Thyroid gland (tissue), 4 donors: ENCODE data around the gene ENAH. TPM values are rescaled to one million over a fixed set of nuclear protein-coding genes. Genes with fewer than 3 reads are reported as not detected.
A peak's percentile ranks its signal among the peaks of the same experiment; 100 is the strongest.

Source experiments
- DNase-seq, 2 donors: peaks; one replicate each; pipeline ENCODE4 v3.0.0-alpha.2; 2019
- H3K27ac ChIP-seq, 3 donors: fragments of 200-600 bp; sonication (generic); 1 replicate in 2 of 3; 2 replicates in 1 of 3; pipeline ENCODE4 v1.5.1; 2016 to 2019; ENCODE audit warnings: mild to moderate bottlenecking in 1 of 3, moderate library complexity in 1 of 3
- H3K27me3 ChIP-seq: fragments of 200-600 bp; sonication (generic); one replicate; pipeline ENCODE4 v1.5.1; 2019
- H3K36me3 ChIP-seq, 2 donors: fragments of 200-600 bp; sonication (generic); one replicate each; pipeline ENCODE4 v1.5.1; 2016 to 2019
- H3K4me1 ChIP-seq, 2 donors: fragments of 200-600 bp; sonication (generic); one replicate each; pipeline ENCODE4 v1.5.1; 2017 to 2019
- H3K4me3 ChIP-seq, 3 donors: fragments of 200-600 bp; sonication (generic); replicated peaks in 1 of 3; 1 replicate in 2 of 3; 2 replicates in 1 of 3; pipeline ENCODE4 v1.5.1; 2016; ENCODE audit warnings: mild to moderate bottlenecking in 1 of 3
- H3K9me3 ChIP-seq: fragments of 200-600 bp; sonication (generic); one replicate; pipeline ENCODE4 v1.5.1; 2017
- POLR2A ChIP-seq, 2 donors: fragments of 450-650 bp; IDR thresholded peaks; one replicate each; pipeline ENCODE4 v1.6.1; 2017; ENCODE audit warnings: antibody characterized with exemption in 2 of 2, mild to moderate bottlenecking in 2 of 2, moderate library complexity in 1 of 2
- WGBS, 2 donors: methylation state at CpG; one replicate each; pipeline ENCODE4 v1.1.5; 2017; 5-methylcytosine and 5-hydroxymethylcytosine counted together
- intact Hi-C: fragments of 100-400 bp; cut with DNase I; formaldehyde crosslinking; loops from one replicate; pipeline ENCODE4 v1.15.1; 2023
- total RNA-seq, 4 donors: library from RNA; depleted of rRNA; stranded (reverse); fragments of >200 nt; gene quantifications; one replicate each; pipeline ENCODE4 v1.2.3, GENCODE V29; 2016
- TF ChIP-seq, protein P1 (sequence below), 6 experiments: fragments of 200-600 bp in 3 of 6; fragments of 450-650 bp in 3 of 6; sonication (generic) in 3 of 6; IDR thresholded peaks; one replicate each; pipeline ENCODE4 v1.5.1; 2016 to 2019; ENCODE audit warnings: antibody characterized with exemption in 6 of 6, mild to moderate bottlenecking in 2 of 6, inconsistent platforms in 1 of 6, moderate library complexity in 1 of 6

The ENAH gene
- total RNA-seq, 4 donors from 2014 or later = 24.5 to 31.4 (median 28.5) TPM

- Histone ChIP-seq H3K9me3 (no peaks in the 10 kb centered on the region), H3K27me3 (no peaks in the 10 kb centered on the region), H3K27ac (peak overlapping the region; percentile 93 to 96 (median 95)), H3K4me3 (peak overlapping the region; percentile 39 to 99 (median 70)), H3K4me1 (no peaks in the 10 kb centered on the region), H3K36me3 (no peaks in the 10 kb centered on the region)
- TF ChIP-seq, protein P1, sequence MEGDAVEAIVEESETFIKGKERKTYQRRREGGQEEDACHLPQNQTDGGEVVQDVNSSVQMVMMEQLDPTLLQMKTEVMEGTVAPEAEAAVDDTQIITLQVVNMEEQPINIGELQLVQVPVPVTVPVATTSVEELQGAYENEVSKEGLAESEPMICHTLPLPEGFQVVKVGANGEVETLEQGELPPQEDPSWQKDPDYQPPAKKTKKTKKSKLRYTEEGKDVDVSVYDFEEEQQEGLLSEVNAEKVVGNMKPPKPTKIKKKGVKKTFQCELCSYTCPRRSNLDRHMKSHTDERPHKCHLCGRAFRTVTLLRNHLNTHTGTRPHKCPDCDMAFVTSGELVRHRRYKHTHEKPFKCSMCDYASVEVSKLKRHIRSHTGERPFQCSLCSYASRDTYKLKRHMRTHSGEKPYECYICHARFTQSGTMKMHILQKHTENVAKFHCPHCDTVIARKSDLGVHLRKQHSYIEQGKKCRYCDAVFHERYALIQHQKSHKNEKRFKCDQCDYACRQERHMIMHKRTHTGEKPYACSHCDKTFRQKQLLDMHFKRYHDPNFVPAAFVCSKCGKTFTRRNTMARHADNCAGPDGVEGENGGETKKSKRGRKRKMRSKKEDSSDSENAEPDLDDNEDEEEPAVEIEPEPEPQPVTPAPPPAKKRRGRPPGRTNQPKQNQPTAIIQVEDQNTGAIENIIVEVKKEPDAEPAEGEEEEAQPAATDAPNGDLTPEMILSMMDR (IDR thresholded peaks at IDR 0.05) = no peak
- peak in 1 of 2 donors; percentile 56 for TF ChIP-seq POLR2A (IDR thresholded peaks at IDR 0.05)
- intact Hi-C loops = loop anchor here (10.0 kb wide), 1 partner anchor 121 kb away; the partner anchor contains the start of gene SRP9
- 4% methylated on average over 27 to 34 of the region's 70 CpGs for WGBS, 2 donors
- DNase-seq = peak; percentile 64 to 68
Observed at GRCh38 chr1:225653463-225654276, 747 bp upstream of the ENAH start.

GRCh38 chr1:225651872-225652728, 823 bp downstream of the ENAH start:
- TF ChIP-seq, protein P1 (IDR thresholded peaks at IDR 0.05) = no peak
- no peak for TF ChIP-seq POLR2A (IDR thresholded peaks at IDR 0.05)
- Histone ChIP-seq H3K27me3 (no peaks in the 10 kb centered on the region), H3K36me3 (no peaks in the 10 kb centered on the region), H3K4me1 (no peaks in the 10 kb centered on the region), H3K9me3 (no peaks in the 10 kb centered on the region), H3K4me3 (peak overlapping the region; percentile 86 to 99 (median 99)), H3K27ac (peak overlapping the region; percentile 61 to 96 (median 86))
- intact Hi-C loops = loop anchor here (10.0 kb wide), 1 partner anchor 123 kb away; the partner anchor contains the start of gene SRP9
- 1% methylated on average over 40 to 44 of the region's 45 CpGs for WGBS, 2 donors
- DNase-seq = peak; percentile 19 to 30

DNA sequence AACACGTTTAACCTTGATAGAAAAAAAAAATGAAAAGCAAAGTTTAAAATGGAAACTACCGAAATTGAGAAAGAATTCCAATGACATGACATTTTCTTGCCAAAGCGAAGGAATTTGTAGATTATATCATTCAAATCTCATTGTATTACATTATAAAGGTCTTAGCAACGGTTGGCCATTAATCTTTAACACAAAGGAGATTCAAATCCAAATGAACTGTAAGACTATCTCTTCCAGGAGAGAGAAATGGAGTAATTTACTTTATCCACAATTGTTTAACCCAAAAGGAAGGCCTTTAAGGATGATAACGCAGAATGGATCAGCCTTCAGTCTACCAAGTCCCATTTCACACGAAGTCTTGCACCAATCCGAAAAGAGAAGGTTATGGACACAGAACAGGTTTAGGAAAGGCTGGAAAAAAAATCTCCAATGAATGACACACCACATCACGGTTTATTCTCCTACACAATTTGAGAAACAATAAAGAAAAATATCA, 1.5 kb downstream of the ENAH start:
- 48 to 49% methylated on average over 8 of the region's 8 CpGs for WGBS, 2 donors
- TF ChIP-seq, protein P1 (IDR thresholded peaks at IDR 0.05) = no peak
- TF ChIP-seq POLR2A (IDR thresholded peaks at IDR 0.05) = no peak
- intact Hi-C loops = loop anchor here (10.0 kb wide), 1 partner anchor 123 kb away; the partner anchor contains the start of gene SRP9
- Histone ChIP-seq H3K27me3 (no peaks in the 10 kb centered on the region), H3K36me3 (no peaks in the 10 kb centered on the region), H3K4me3 (peak overlapping the region in 2 of 3 donors; percentile 86 to 99), H3K4me1 (no peaks in the 10 kb centered on the region), H3K9me3 (no peaks in the 10 kb centered on the region), H3K27ac (peak overlapping the region in 2 of 3 donors; percentile 86 to 96)
- no peak for DNase-seq

- no peaks in the 10 kb centered on the region for H3K4me1 ChIP-seq
- no peaks in the 10 kb centered on the region for H3K36me3 ChIP-seq
- intact Hi-C loops = loop anchor here (10.0 kb wide), 1 partner anchor 125 kb away; the partner anchor contains the start of gene SRP9
- H3K9me3 ChIP-seq = no peaks in the 10 kb centered on the region
- H3K4me3 ChIP-seq = no peak overlapping the region
- WGBS, 2 donors = 72 to 83% methylated on average over 5 of the region's 5 CpGs
- TF ChIP-seq, protein P1 (IDR thresholded peaks at IDR 0.05) = no peak
- no peak for TF ChIP-seq POLR2A (IDR thresholded peaks at IDR 0.05)
- no peaks in the 10 kb centered on the region for H3K27me3 ChIP-seq
- no peak overlapping the region for H3K27ac ChIP-seq
- no peak for DNase-seq
Observed at GRCh38 chr1:225650179-225650578, 2.7 kb downstream of the ENAH start.
